Spinal cord (tissue), 10 donors: ENCODE data around the gene ZC3H18. TPM values are rescaled to one million over a fixed set of nuclear protein-coding genes. Genes with fewer than 3 reads are reported as not detected.

Source experiments
- DNase-seq, 6 donors: peaks; one replicate each; pipeline versions ENCODE4 v3.0.0 to v3.0.0-alpha.2; 2013 to 2015; ENCODE audit warnings: low spot score in 6 of 6, low read depth in 4 of 6
- H3K27ac ChIP-seq: one replicate; pipeline ENCODE4 v1.5.1; 2013; ENCODE audit warnings: low read depth, low read length, control low read depth
- H3K27me3 ChIP-seq: one replicate; pipeline ENCODE4 v1.6.1; 2013; ENCODE audit warnings: low read length; ENCODE audit not compliant: control insufficient read depth, insufficient read depth
- H3K36me3 ChIP-seq: one replicate; pipeline ENCODE4 v1.6.1; 2013; ENCODE audit warnings: low read length; ENCODE audit not compliant: control insufficient read depth, insufficient read depth
- H3K4me1 ChIP-seq: one replicate; pipeline ENCODE4 v1.6.1; 2013; ENCODE audit warnings: low read length; ENCODE audit not compliant: control insufficient read depth, insufficient read depth
- H3K4me3 ChIP-seq: one replicate; pipeline ENCODE4 v1.5.1; 2013; ENCODE audit warnings: low read depth, low read length, control low read depth
- H3K9me3 ChIP-seq: one replicate; pipeline ENCODE4 v1.6.1; 2013; ENCODE audit warnings: low read length; ENCODE audit not compliant: control insufficient read depth, insufficient read depth
- WGBS: methylation state at CpG from one replicate; pipeline ENCODE4 v1.1.5; 2013; ENCODE audit warnings: missing lambda C conversion rate; ENCODE audit not compliant: insufficient coverage; 5-methylcytosine and 5-hydroxymethylcytosine counted together
- polyA plus RNA-seq, 2 donors: library from polyadenylated mRNA; unstranded; fragments of 120-200 nt; gene quantifications; one replicate each; pipeline ENCODE4 v1.2.1, GENCODE V29; 2013; ENCODE audit not compliant: insufficient read length in 2 of 2
- total RNA-seq, 2 donors: library from RNA; depleted of rRNA in 1 of 2; stranded (reverse); fragments of 120-200 nt in 1 of 2; fragments of >200 nt in 1 of 2; gene quantifications; one replicate each; pipeline versions ENCODE4 v1.2.3 to v1.2.4, GENCODE V29; 2013 to 2014
- donor health status: healthy.

Gene ZC3H18
- total and polyA plus RNA-seq, 4 donors = 9.1 to 46.4 (median 28.5) TPM

DNA sequence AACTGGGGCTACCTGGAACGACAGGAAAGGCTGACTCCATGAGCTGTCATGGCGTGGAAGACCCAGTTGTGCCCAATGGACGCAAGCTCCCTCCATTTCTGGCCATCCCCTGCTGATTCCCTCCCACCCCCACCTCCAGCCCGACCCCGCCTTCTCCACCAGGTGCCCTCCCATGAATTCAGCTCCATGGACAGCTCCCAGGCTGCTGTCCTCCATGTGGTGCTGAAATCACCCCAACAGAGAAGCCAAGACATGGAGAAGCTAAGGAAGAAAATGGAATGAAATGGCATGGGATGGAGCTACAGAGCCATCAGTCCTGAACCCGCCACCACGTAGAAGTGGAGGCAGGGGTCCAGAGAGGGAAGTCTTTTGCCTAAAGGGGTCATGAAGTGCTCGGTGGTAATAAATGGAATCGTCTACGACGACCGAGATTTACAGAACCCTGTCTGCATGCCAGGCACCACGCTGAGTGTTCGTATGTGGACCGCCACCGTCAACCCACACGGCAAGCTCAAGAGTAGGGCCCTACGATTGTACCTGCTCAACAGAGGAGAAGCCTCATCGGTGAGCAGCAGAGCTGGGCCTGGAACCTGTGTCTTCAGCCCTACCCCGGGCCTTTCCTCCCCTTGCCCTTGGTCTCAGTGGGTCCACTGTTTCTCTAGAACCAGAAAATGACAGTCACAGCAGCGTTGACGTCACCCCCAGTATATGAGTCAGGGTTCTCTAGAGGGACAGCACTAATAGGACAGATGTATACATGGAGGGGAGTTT lies 9.3 kb upstream of the ZC3H18 start:
- DNase-seq = no peak

DNA sequence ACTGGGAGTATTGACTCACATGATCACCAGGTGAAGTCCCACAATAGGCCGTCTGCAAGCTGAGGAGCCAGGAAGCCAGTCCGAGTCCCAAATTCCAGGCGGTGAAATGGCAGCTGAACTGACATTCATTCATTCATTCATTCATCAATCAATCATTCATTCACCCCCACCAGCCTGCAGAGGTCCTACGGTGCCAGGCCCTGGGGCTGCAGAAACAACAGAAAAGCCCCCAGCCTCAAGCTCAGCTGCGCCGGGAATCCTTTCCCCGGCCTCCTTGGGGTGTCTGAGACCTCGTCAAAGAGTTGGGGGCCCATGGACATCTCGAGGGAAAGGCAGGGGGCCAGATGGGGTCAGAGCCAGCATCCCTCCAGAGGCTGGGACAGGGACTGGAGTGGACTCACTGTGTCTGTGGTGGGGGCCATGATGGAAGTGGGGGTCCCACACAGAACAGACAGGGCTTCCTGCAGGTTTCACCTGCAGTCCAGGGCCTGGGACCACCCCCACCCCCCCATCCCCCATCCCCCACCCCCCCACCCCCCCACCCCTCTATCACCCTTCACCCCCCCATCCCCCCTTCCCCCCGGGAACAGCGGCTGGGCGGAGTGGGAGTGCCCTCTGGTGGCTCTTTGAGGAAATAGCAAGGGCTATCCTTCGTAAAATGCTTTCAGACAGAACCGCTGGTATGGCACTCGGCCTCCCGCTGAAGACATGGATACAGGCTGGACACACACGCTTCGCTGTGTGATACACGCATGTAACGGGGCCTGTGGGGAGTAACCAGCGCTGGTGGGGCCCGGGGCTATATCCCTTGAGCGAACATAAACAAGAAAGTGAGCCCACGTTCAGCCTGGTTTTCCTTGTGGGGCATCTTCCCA lies 8.5 kb upstream of the ZC3H18 start:
- Histone ChIP-seq H3K4me3 (peak overlapping the region; percentile 29), H3K36me3 (no peaks in the 10 kb centered on the region), H3K27me3 (no peaks in the 10 kb centered on the region), H3K27ac (no peak overlapping the region), H3K9me3 (no peaks in the 10 kb centered on the region), H3K4me1 (peaks cover 17% of the 10 kb centered on the region)
- DNase-seq = peak in 4 of 6 donors; percentile 17 to 76 (median 49)
- WGBS = 33% methylated on average over 21 of the region's 24 CpGs

More for the DNA sequence above, 9.3 kb upstream of the ZC3H18 start:
- Histone ChIP-seq H3K27ac (no peak overlapping the region), H3K36me3 (no peaks in the 10 kb centered on the region), H3K27me3 (no peaks in the 10 kb centered on the region), H3K4me1 (peaks cover 17% of the 10 kb centered on the region), H3K9me3 (peaks cover 2% of the 10 kb centered on the region), H3K4me3 (no peak overlapping the region)
- 68% methylated on average over 17 of the region's 22 CpGs for WGBS

- DNase-seq = peak in 1 of 6 donors; percentile 8
- no peak overlapping the region for H3K4me3 ChIP-seq
- no peaks in the 10 kb centered on the region for H3K9me3 ChIP-seq
- no peaks in the 10 kb centered on the region for H3K27me3 ChIP-seq
- H3K4me1 ChIP-seq = peaks cover 27% of the 10 kb centered on the region
- no peak overlapping the region for H3K27ac ChIP-seq
- 38% methylated on average over 3 of the region's 6 CpGs for WGBS
- no peaks in the 10 kb centered on the region for H3K36me3 ChIP-seq
Measured at GRCh38 chr16:88566158-88566557, 4.0 kb upstream of the ZC3H18 start.

DNA sequence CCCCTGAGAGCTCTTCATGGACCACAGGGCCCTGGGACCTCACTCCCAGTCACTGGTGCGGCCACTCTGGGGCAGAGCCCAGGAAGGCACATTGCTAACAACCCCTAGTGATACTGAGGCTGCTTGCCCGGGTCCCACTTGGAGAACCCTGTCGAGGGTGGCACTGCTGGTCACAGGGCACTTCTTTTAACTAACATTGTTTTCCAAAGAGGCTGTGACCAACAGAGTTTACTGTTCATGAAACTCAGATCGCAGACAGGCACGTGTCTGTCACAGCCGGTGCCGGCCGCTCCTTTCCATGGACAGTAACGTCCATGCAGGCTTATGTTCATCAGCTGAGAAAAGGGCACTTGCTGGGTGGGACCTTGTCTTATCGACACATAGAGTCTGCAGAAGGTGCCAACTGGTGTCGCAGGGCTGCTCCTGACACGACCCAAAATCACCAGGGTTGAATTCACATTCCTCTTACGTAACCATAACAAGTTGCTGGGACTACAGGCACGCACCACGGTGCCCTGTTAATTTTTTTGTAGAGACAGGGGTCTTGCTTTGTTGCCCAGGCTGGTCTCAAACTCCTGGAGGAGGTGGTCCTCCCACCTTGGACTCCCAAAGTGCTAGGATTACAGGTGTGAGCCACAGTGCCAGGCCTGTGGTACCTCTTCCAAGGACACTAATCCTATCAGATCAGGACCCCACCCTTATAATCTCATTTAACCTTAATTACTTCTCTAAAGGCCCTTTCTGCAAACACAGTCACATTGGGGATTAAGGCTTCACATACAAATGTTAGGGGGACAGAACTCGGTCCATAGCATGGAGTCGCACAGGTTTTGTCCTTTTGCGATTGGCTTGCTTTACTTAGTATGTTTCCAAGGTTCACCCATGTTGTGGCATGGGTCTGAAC lies 1.2 kb upstream of the ZC3H18 start:
- 88% methylated on average over 13 of the region's 18 CpGs for WGBS
- peaks cover 25% of the 10 kb centered on the region for H3K4me1 ChIP-seq
- no peak overlapping the region for H3K27ac ChIP-seq
- no peak for DNase-seq
- no peaks in the 10 kb centered on the region for H3K27me3 ChIP-seq
- H3K9me3 ChIP-seq = no peaks in the 10 kb centered on the region
- peaks cover 13% of the 10 kb centered on the region for H3K36me3 ChIP-seq
- H3K4me3 ChIP-seq = peak overlapping the region; percentile 70

- Histone ChIP-seq H3K27me3 (no peaks in the 10 kb centered on the region), H3K27ac (peak overlapping the region; percentile 52), H3K36me3 (peaks cover 16% of the 10 kb centered on the region), H3K4me1 (peaks cover 25% of the 10 kb centered on the region), H3K9me3 (no peaks in the 10 kb centered on the region), H3K4me3 (peak overlapping the region; percentile 70)
- peak in 1 of 6 donors; percentile 3 for DNase-seq
- WGBS = 1% methylated on average over 26 of the region's 28 CpGs
Measured at GRCh38 chr16:88569614-88569984, 604 bp upstream of the ZC3H18 start.

- no peaks in the 10 kb centered on the region for H3K27me3 ChIP-seq
- H3K9me3 ChIP-seq = no peaks in the 10 kb centered on the region
- peaks cover 20% of the 10 kb centered on the region for H3K36me3 ChIP-seq
- peak overlapping the region; percentile 73 for H3K27ac ChIP-seq
- H3K4me1 ChIP-seq = peaks cover 25% of the 10 kb centered on the region
- DNase-seq = peak in 1 of 6 donors; percentile 14
- 0% methylated on average over 34 of the region's 35 CpGs for WGBS
- peak overlapping the region; percentile 69 for H3K4me3 ChIP-seq
Measured at GRCh38 chr16:88570691-88571092, 489 bp downstream of the ZC3H18 start.

- 95% methylated on average over 8 of the region's 11 CpGs for WGBS
- Histone ChIP-seq H3K4me3 (no peak overlapping the region), H3K9me3 (no peaks in the 10 kb centered on the region), H3K27me3 (no peaks in the 10 kb centered on the region), H3K4me1 (peaks cover 11% of the 10 kb centered on the region), H3K27ac (no peak overlapping the region), H3K36me3 (peaks cover 62% of the 10 kb centered on the region)
- DNase-seq = no peak
Measured at GRCh38 chr16:88575251-88575650, 5.0 kb downstream of the ZC3H18 start.

DNA sequence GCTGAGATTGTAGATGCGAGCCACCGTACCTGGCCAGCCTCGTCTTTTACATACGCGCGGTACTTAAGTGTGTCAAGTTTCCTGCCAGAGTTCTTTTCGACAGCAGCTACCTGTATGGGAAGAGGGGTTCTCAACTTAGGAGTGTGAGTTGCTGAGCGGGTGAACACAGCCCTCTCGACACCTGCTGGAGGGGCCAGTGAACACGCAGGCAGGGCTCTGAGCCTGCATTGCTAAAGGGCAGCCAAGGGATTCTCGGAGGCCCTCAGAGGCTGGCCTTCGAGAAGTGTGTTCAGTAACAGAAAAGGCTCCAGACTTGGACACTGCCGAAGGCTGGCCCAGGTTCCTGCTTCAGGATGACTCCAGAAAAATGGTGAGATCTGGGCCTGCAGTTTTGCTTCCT lies 6.1 kb downstream of the ZC3H18 start:
- DNase-seq = no peak
- Histone ChIP-seq H3K27me3 (no peaks in the 10 kb centered on the region), H3K36me3 (peaks cover 73% of the 10 kb centered on the region), H3K9me3 (no peaks in the 10 kb centered on the region), H3K4me3 (no peak overlapping the region), H3K27ac (no peak overlapping the region), H3K4me1 (peaks cover 5% of the 10 kb centered on the region)
- 91% methylated on average over 10 of the region's 13 CpGs for WGBS

GRCh38 chr16:88577166-88577565 lies 7.0 kb downstream of the ZC3H18 start:
- Histone ChIP-seq H3K4me1 (no peaks in the 10 kb centered on the region), H3K27me3 (no peaks in the 10 kb centered on the region), H3K36me3 (peaks cover 78% of the 10 kb centered on the region), H3K9me3 (no peaks in the 10 kb centered on the region), H3K27ac (no peak overlapping the region), H3K4me3 (no peak overlapping the region)
- DNase-seq = no peak
- 96% methylated on average over 20 of the region's 20 CpGs for WGBS
